Activated T-cell treated with anti-CD3 and anti-CD28 coated beads, Interleukin-2, amount 50 U/mL, for 4 hours (primary cell): ENCODE measurements around the gene FAAP100. TPM values are rescaled to one million over a fixed set of nuclear protein-coding genes. Genes with fewer than 3 reads are reported as not detected.

Source experiments
- ATAC-seq, 2 donors: fragments of 200-7000 bp; cut with Tn5 transposase; one replicate each; pipeline ENCODE4 v1.10.0; 2021
- DNase-seq: peaks from one replicate; pipeline ENCODE4 v3.0.0-alpha.2; 2020
- H3K27me3 Mint-ChIP-seq: one replicate; pipeline ENCODE4 v1.8.0; 2021; ENCODE audit warnings: low read depth, mixed read lengths
- H3K36me3 Mint-ChIP-seq: one replicate; pipeline ENCODE4 v1.8.0; 2022; ENCODE audit warnings: mixed read lengths; ENCODE audit not compliant: insufficient read depth
- H3K4me1 Mint-ChIP-seq: one replicate; pipeline ENCODE4 v1.8.0; 2021; ENCODE audit warnings: low read depth, mixed read lengths
- H3K4me3 Mint-ChIP-seq: one replicate; pipeline ENCODE4 v1.8.0; 2021; ENCODE audit warnings: mild to moderate bottlenecking, moderate library complexity, mixed read lengths
- H3K9me3 Mint-ChIP-seq: one replicate; pipeline ENCODE4 v1.8.0; 2021; ENCODE audit warnings: mixed read lengths
- total RNA-seq, 3 donors: library from RNA; stranded (reverse); gene quantifications; one replicate each; pipeline ENCODE4 v1.2.1, GENCODE V29; 2021

Gene FAAP100
- total RNA-seq, 3 donors from 2014 or later: 59.3 to 63.3 (median 61.6) TPM

GRCh38 chr17:81512562-81513371 is 39.4 kb downstream of the FAAP100 start, which contains the start of gene ACTG1:
Gene ACTG1, minus strand, starts transcription at chr17:81512799. Its CDS starts 445 bp downstream, at chr17:81512354.
- Mint-ChIP-seq H3K27me3 (no peaks in the 10 kb centered on the region), H3K9me3 (no peaks in the 10 kb centered on the region), H3K4me3 (peak within 1 kb of the TSS; percentile 96), H3K36me3 (peaks cover 34% of the 10 kb centered on the region), H3K4me1 (peaks cover 34% of the 10 kb centered on the region)
- DNase-seq: peak; percentile 93
- peak; percentile 69 to 70 for ATAC-seq

- ATAC-seq: no peak
Measured at GRCh38 chr17:81511804-81512561, 40.2 kb downstream of the FAAP100 start.

GRCh38 chr17:81511554-81511803 is 40.7 kb downstream of the FAAP100 start:
- no peak for ATAC-seq
- H3K4me3 Mint-ChIP-seq: peak overlapping the region; percentile 96
- peaks cover 33% of the 10 kb centered on the region for H3K4me1 Mint-ChIP-seq
- peaks cover 34% of the 10 kb centered on the region for H3K36me3 Mint-ChIP-seq
- H3K27me3 Mint-ChIP-seq: no peaks in the 10 kb centered on the region
- no peak for DNase-seq
- H3K9me3 Mint-ChIP-seq: no peaks in the 10 kb centered on the region

More at GRCh38 chr17:81511804-81512561, 40.2 kb downstream of the FAAP100 start:
- peak overlapping the region; percentile 96 for H3K4me3 Mint-ChIP-seq
- peak; percentile 39 for DNase-seq
- H3K27me3 Mint-ChIP-seq: no peaks in the 10 kb centered on the region
- peaks cover 36% of the 10 kb centered on the region for H3K4me1 Mint-ChIP-seq
- H3K9me3 Mint-ChIP-seq: no peaks in the 10 kb centered on the region
- H3K36me3 Mint-ChIP-seq: peaks cover 34% of the 10 kb centered on the region

GRCh38 chr17:81510785-81511553 is 41.2 kb downstream of the FAAP100 start:
- no peak for DNase-seq

GRCh38 chr17:81509972-81510784 is 42.0 kb downstream of the FAAP100 start:
- DNase-seq: no peak
- H3K4me1 Mint-ChIP-seq: peaks cover 23% of the 10 kb centered on the region

More at GRCh38 chr17:81510785-81511553, 41.2 kb downstream of the FAAP100 start:
- peak overlapping the region; percentile 96 for H3K4me3 Mint-ChIP-seq
- peaks cover 34% of the 10 kb centered on the region for H3K36me3 Mint-ChIP-seq
- H3K27me3 Mint-ChIP-seq: no peaks in the 10 kb centered on the region
- peaks cover 28% of the 10 kb centered on the region for H3K4me1 Mint-ChIP-seq
- H3K9me3 Mint-ChIP-seq: no peaks in the 10 kb centered on the region
- no peak for ATAC-seq

DNA sequence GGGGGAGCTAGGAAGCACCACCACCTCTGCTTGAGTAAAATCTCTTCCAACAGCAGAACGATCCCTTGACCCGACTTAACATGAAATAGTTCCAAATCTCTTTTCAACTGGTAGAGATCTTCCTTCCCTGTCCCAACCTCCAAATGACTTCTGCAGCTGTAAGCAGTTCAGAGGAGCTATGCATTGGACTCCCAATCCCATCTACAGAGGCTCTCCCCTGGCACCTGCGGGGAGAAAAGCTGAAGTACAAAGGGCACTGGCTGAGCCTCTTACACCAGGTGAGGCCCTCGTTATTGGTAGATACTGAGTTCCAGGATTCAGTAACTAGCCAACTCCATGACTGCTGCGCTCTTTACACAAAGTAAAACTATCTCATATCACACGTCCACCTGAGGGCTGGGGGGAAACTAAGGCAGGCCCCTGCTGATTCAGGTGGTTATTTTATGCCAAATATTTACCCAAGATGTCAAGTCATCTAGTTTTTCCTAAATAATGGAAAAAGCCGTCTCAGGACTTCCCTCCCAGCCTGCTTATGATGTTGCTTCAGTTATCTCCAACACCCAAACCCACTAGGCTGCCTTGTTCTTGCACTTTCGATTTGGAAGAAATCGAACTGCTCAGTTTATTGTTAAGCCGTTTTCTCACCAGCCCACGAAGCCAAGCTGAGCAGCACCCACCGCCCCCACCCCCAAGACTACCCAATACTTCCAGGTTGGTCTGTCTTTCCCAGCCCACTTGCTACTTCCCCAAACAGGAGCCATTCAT is 42.8 kb downstream of the FAAP100 start:
- ATAC-seq (peak in 1 of 2 donors; percentile 2), DNase-seq (no peak)
- no peaks in the 10 kb centered on the region for H3K27me3 Mint-ChIP-seq
- peaks cover 23% of the 10 kb centered on the region for H3K4me1 Mint-ChIP-seq
- peaks cover 34% of the 10 kb centered on the region for H3K36me3 Mint-ChIP-seq
- peak overlapping the region; percentile 96 for H3K4me3 Mint-ChIP-seq
- H3K9me3 Mint-ChIP-seq: no peaks in the 10 kb centered on the region

More at GRCh38 chr17:81509972-81510784, 42.0 kb downstream of the FAAP100 start:
- ATAC-seq: no peak
- Mint-ChIP-seq H3K9me3 (no peaks in the 10 kb centered on the region), H3K4me3 (peak overlapping the region; percentile 96), H3K27me3 (no peaks in the 10 kb centered on the region), H3K36me3 (peaks cover 34% of the 10 kb centered on the region)

DNA sequence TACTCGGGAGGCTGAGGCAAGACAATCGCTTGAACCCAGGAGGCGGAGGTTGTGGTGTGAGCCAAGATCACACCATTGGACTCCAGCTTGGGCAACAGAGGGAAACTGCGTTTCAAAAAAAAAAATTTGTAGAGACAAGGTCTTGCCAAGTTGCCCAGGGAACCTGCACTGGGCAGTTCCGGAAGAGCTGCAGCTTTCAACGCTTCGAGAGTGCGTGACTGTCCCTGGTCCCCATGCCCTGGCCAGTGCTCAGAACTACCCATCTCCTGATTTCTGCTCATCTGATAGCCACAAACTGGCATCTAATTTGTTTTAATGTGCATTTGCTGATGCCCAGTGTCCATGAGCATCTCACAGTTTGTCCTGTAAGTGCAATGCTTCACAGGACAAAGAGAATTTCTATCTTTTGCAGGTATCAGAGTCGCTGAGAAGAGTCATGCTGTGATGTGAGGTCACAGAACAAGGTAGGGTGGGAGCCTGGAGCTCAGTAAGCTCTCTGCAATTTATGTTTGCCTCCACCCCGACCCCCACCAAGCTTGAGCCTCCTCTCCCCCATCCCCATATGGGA is 43.4 kb downstream of the FAAP100 start:
- ATAC-seq (no peak), DNase-seq (no peak)
- Mint-ChIP-seq H3K4me3 (peak overlapping the region; percentile 96), H3K27me3 (no peaks in the 10 kb centered on the region), H3K36me3 (peaks cover 34% of the 10 kb centered on the region), H3K9me3 (no peaks in the 10 kb centered on the region), H3K4me1 (peaks cover 23% of the 10 kb centered on the region)

GRCh38 chr17:81503619-81504018 is 48.5 kb downstream of the FAAP100 start:
- Mint-ChIP-seq H3K9me3 (no peaks in the 10 kb centered on the region), H3K4me3 (no peak overlapping the region), H3K36me3 (no peaks in the 10 kb centered on the region), H3K4me1 (peaks cover 8% of the 10 kb centered on the region), H3K27me3 (no peaks in the 10 kb centered on the region)
- no peak for DNase-seq
- ATAC-seq: no peak

DNA sequence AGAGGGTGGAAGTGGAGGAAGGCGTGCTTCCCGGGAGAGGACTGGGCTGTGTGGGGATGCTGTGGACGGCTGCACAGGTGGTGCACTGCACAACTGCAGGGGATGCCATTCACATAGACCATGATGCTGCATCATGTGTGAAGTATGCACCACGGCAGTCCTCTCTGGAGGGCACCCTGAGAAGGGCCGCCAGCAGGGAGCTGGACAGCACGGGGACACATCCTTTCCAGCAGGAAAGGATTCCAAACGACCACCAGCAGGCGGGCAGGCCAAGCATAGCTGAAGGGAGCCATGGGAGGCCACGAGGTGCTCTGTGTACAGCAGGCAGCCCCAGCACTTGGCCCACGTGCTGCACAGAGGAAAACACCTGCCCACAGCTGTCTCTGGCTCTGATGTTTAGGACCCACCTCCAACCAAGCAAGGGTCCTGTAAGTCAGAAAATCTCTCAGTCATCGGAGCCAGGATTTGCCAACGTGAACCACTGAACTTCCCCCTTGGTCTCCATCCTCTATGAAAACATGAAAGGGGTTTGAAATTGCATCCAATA is 49.6 kb downstream of the FAAP100 start:
- H3K4me3 Mint-ChIP-seq: no peak overlapping the region
- no peaks in the 10 kb centered on the region for H3K9me3 Mint-ChIP-seq
- peaks cover under 1% of the 10 kb centered on the region for H3K4me1 Mint-ChIP-seq
- DNase-seq (no peak), ATAC-seq (no peak)
- peaks cover 2% of the 10 kb centered on the region for H3K27me3 Mint-ChIP-seq
- H3K36me3 Mint-ChIP-seq: no peaks in the 10 kb centered on the region

GRCh38 chr17:81500047-81500446 is 52.1 kb downstream of the FAAP100 start:
- Mint-ChIP-seq H3K9me3 (no peaks in the 10 kb centered on the region), H3K27me3 (peaks cover 2% of the 10 kb centered on the region), H3K4me1 (no peaks in the 10 kb centered on the region), H3K36me3 (no peaks in the 10 kb centered on the region), H3K4me3 (no peak overlapping the region)
- ATAC-seq: no peak
- DNase-seq: no peak

DNA sequence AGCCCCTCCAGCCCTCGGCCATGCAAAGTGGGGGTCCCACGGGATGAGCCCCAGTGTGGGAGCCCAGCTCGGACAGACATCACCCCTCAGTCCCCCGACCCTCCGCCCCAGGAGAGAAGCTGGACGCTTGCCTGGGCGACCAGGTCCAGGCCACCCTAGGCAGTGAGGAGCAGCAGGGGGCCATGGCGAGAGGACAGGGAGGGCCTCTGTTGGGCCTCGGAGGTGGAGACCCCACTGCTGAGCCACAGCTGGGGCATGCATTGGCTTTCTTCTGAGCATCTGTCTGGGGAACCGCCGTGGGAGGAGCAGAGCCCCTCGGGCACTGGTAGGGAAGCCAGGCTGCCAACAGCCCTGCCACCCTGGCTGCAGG is 52.6 kb downstream of the FAAP100 start:
- DNase-seq: no peak
- Mint-ChIP-seq H3K4me3 (no peak overlapping the region), H3K9me3 (no peaks in the 10 kb centered on the region), H3K4me1 (no peaks in the 10 kb centered on the region), H3K36me3 (no peaks in the 10 kb centered on the region), H3K27me3 (peaks cover 2% of the 10 kb centered on the region)
- no peak for ATAC-seq

DNA sequence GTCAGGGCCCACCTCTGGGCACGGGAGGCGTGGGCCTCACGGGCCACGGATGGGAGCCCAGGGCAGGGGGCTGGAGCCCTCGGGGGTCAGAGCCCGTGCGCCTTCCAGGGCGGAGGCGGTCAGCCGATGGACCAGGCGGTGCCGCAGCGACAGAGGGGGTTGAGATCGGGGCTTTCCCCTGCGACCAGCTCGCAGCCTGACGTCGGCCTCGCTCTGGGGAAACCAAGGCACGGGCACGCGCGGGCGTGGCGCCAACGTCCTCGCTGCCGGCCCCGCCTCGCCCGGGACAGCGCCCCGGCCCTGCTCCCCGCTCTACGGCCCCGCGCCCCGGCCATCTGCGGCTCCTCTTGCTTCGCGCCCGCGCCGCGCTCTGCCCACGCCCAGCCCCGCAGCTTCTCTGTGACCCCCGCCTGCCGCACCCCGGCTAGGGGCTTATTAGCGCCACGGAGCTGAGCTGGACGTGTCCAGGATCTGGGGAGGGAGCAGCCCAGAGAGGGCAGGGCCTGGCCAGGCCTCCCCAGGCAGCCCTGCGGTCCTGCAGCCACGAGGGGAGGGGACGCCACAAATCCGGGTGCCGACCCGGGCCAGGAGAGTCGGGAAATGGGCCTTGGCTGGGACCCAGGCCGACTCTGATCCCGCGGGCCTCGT is 53.1 kb downstream of the FAAP100 start:
- Mint-ChIP-seq H3K27me3 (peaks cover 2% of the 10 kb centered on the region), H3K4me3 (no peak overlapping the region), H3K9me3 (no peaks in the 10 kb centered on the region), H3K4me1 (no peaks in the 10 kb centered on the region), H3K36me3 (no peaks in the 10 kb centered on the region)
- no peak for ATAC-seq
- no peak for DNase-seq
